ENCODE results near the gene CSMD2.

Gene CSMD2

GRCh38 chr1:33863779-33864178, 301.3 kb downstream of the CSMD2 start, which contains the start of gene HMGB4:
HMGB4 (plus strand) TSS chr1:33864079; CDS start chr1:33864192, 113 bp downstream.
- Histone ChIP-seq H3K27me3 (ENCODE audit: insufficient read depth, low read depth, severe bottlenecking) (peaks cover 60% of the 10 kb centered on the region), H3K27ac (no peak within 1 kb of the TSS), H3K36me3 (no peaks in the 10 kb centered on the region), H3K4me3 (ENCODE audit: low read depth, low read length) (no peak within 1 kb of the TSS), H3K9me3 (ENCODE audit: severe bottlenecking) (no peaks in the 10 kb centered on the region)
- no peak for TF ChIP-seq CTCF (IDR thresholded peaks at IDR 0.05; ENCODE audit: low read depth, low read length)
- DNase-seq: no peak

DNA sequence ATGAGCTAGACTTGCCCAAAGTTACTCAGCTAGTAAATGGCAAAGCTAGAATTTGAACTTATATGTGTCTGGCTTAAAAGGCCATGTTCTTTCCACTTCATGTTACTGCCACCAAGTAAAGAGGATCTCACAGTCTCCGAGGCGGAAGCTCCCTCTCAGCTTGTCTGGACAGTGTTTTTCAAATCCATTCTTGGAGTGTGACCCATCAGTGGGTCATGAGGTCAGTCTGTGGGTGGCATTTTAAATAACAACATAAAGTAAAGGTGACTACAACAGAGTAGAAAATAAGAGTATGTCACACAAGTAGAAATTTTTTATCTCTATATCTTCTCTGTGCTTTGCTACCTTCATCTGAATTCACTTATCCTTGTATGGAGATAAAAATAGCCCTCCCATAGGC, 304.4 kb downstream of the CSMD2 start:
- H3K9me3 ChIP-seq (ENCODE audit: severe bottlenecking): no peaks in the 10 kb centered on the region
- TF ChIP-seq CTCF (IDR thresholded peaks at IDR 0.05; ENCODE audit: low read depth, low read length): no peak
- H3K4me3 ChIP-seq (ENCODE audit: low read depth, low read length): no peak overlapping the region
- H3K27me3 ChIP-seq (ENCODE audit: insufficient read depth, low read depth, severe bottlenecking): peaks cover 51% of the 10 kb centered on the region
- H3K27ac ChIP-seq: no peak overlapping the region
- no peaks in the 10 kb centered on the region for H3K36me3 ChIP-seq
- DNase-seq: no peak

GRCh38 chr1:33854091-33854490, 310.9 kb downstream of the CSMD2 start:
- H3K36me3 ChIP-seq: no peaks in the 10 kb centered on the region
- no peak overlapping the region for H3K27ac ChIP-seq
- no peak for TF ChIP-seq CTCF (IDR thresholded peaks at IDR 0.05; ENCODE audit: low read depth, low read length)
- no peaks in the 10 kb centered on the region for H3K9me3 ChIP-seq (ENCODE audit: severe bottlenecking)
- no peak for DNase-seq
- peaks cover 46% of the 10 kb centered on the region for H3K27me3 ChIP-seq (ENCODE audit: insufficient read depth, low read depth, severe bottlenecking)
- H3K4me3 ChIP-seq (ENCODE audit: low read depth, low read length): no peak overlapping the region

- no peak for TF ChIP-seq CTCF (IDR thresholded peaks at IDR 0.05; ENCODE audit: low read depth, low read length)
- H3K4me3 ChIP-seq (ENCODE audit: low read depth, low read length): no peak overlapping the region
Observed at GRCh38 chr1:33853431-33853830, 311.6 kb downstream of the CSMD2 start.

GRCh38 chr1:33852711-33853110, 312.3 kb downstream of the CSMD2 start:
- Histone ChIP-seq H3K27me3 (ENCODE audit: insufficient read depth, low read depth, severe bottlenecking) (peaks cover 50% of the 10 kb centered on the region), H3K27ac (no peak overlapping the region), H3K4me3 (ENCODE audit: low read depth, low read length) (no peak overlapping the region), H3K9me3 (ENCODE audit: severe bottlenecking) (no peaks in the 10 kb centered on the region), H3K36me3 (no peaks in the 10 kb centered on the region)
- no peak for TF ChIP-seq CTCF (IDR thresholded peaks at IDR 0.05; ENCODE audit: low read depth, low read length)
- no peak for DNase-seq

More at GRCh38 chr1:33853431-33853830, 311.6 kb downstream of the CSMD2 start:
- peaks cover 47% of the 10 kb centered on the region for H3K27me3 ChIP-seq (ENCODE audit: insufficient read depth, low read depth, severe bottlenecking)
- no peak for DNase-seq
- no peak overlapping the region for H3K27ac ChIP-seq
- H3K9me3 ChIP-seq (ENCODE audit: severe bottlenecking): no peaks in the 10 kb centered on the region
- H3K36me3 ChIP-seq: no peaks in the 10 kb centered on the region

- Histone ChIP-seq H3K27ac (no peak overlapping the region), H3K9me3 (ENCODE audit: severe bottlenecking) (no peaks in the 10 kb centered on the region), H3K4me3 (ENCODE audit: low read depth, low read length) (no peak overlapping the region), H3K27me3 (ENCODE audit: insufficient read depth, low read depth, severe bottlenecking) (peaks cover 59% of the 10 kb centered on the region), H3K36me3 (no peaks in the 10 kb centered on the region)
- no peak for DNase-seq
- no peak for TF ChIP-seq CTCF (IDR thresholded peaks at IDR 0.05; ENCODE audit: low read depth, low read length)
Observed at GRCh38 chr1:33850481-33850880, 314.5 kb downstream of the CSMD2 start.

Measured in WERI-Rb-1 (cell line).